Liver (tissue), 9 donors: ENCODE data around the gene PDGFD. TPM values are rescaled to one million over a fixed set of nuclear protein-coding genes. Genes with fewer than 3 reads are reported as not detected.

Experiments used
- DNase-seq: peaks from one replicate; pipeline ENCODE4 v3.0.0-alpha.2; 2017; ENCODE audit warnings: low spot score
- H3K27ac ChIP-seq, 2 donors: one replicate each; pipeline ENCODE4 v1.7.0; 2013; ENCODE audit warnings: inconsistent platforms in 2 of 2, low read length in 2 of 2, control low read depth in 1 of 2, low read depth in 1 of 2, mild to moderate bottlenecking in 1 of 2
- H3K27me3 ChIP-seq, 4 donors: one replicate each; pipeline versions ENCODE4 v1.6.1 to v1.7.0; 2013; ENCODE audit warnings: low read length in 3 of 4, inconsistent platforms in 1 of 4, mild to moderate bottlenecking in 1 of 4, moderate library complexity in 1 of 4; ENCODE audit not compliant: control insufficient read depth in 4 of 4, insufficient read depth in 4 of 4
- H3K36me3 ChIP-seq, 4 donors: one replicate each; pipeline versions ENCODE4 v1.6.1 to v1.7.0; 2013; ENCODE audit warnings: low read length in 3 of 4, mild to moderate bottlenecking in 3 of 4, low read depth in 1 of 4, moderate library complexity in 1 of 4; ENCODE audit not compliant: control insufficient read depth in 4 of 4, insufficient read depth in 3 of 4
- H3K4me1 ChIP-seq, 4 donors: one replicate each; pipeline versions ENCODE4 v1.6.1 to v1.7.0; 2013; ENCODE audit warnings: low read length in 3 of 4, mild to moderate bottlenecking in 3 of 4, moderate library complexity in 1 of 4; ENCODE audit not compliant: control insufficient read depth in 4 of 4, insufficient read depth in 4 of 4
- H3K4me3 ChIP-seq, 3 donors: one replicate each; pipeline versions ENCODE4 v1.6.1 to v1.7.0; 2013; ENCODE audit warnings: low read length in 3 of 3, control low read depth in 1 of 3, low read depth in 1 of 3, mild to moderate bottlenecking in 1 of 3
- H3K9ac ChIP-seq, 2 donors: one replicate each; pipeline ENCODE4 v1.7.0; 2013; ENCODE audit warnings: low read length in 2 of 2, mild to moderate bottlenecking in 2 of 2, moderate library complexity in 2 of 2, control low read depth in 1 of 2, low read depth in 1 of 2
- H3K9me3 ChIP-seq, 4 donors: one replicate each; pipeline versions ENCODE4 v1.6.1 to v1.7.0; 2013; ENCODE audit warnings: low read length in 3 of 4; ENCODE audit not compliant: control insufficient read depth in 4 of 4
- CTCF ChIP-seq: fragments of 150-350 bp; IDR thresholded peaks from 2 replicates; pipeline ENCODE4 v1.5.1; 2017; ENCODE audit warnings: improper control_type of control experiment, low read depth, low read length; ENCODE audit not compliant: missing input control
- EGR1 ChIP-seq, 2 donors: IDR thresholded peaks; 2 replicates each; pipeline ENCODE4 v1.6.1; 2016 to 2018; ENCODE audit warnings: antibody characterized with exemption in 2 of 2, low read depth in 2 of 2
- FOXA1 ChIP-seq: IDR thresholded peaks from 2 replicates; pipeline ENCODE4 v1.6.1; 2016; ENCODE audit warnings: antibody characterized with exemption
- FOXA2 ChIP-seq: IDR thresholded peaks from 2 replicates; pipeline ENCODE4 v1.6.1; 2016; ENCODE audit warnings: antibody characterized with exemption
- GABPA ChIP-seq, 2 donors: IDR thresholded peaks in 1 of 2; conservative IDR thresholded peaks in 1 of 2; 2 replicates each; pipeline ENCODE4 v1.6.1; 2016; ENCODE audit warnings: antibody characterized with exemption in 2 of 2, mild to moderate bottlenecking in 1 of 2, moderate library complexity in 1 of 2
- HNF4G ChIP-seq: IDR thresholded peaks from 2 replicates; pipeline ENCODE4 v1.6.1; 2016; ENCODE audit warnings: antibody characterized with exemption
- JUND ChIP-seq, 2 donors: IDR thresholded peaks; 2 replicates each; pipeline ENCODE4 v1.6.1; 2016; ENCODE audit warnings: antibody characterized with exemption in 2 of 2
- NR2F2 ChIP-seq: IDR thresholded peaks from 2 replicates; pipeline ENCODE4 v1.6.1; 2016; ENCODE audit warnings: antibody characterized with exemption
- RAD21 ChIP-seq, 2 donors: IDR thresholded peaks; 2 replicates each; pipeline ENCODE4 v1.6.1; 2016; ENCODE audit warnings: antibody characterized with exemption in 2 of 2, mild to moderate bottlenecking in 2 of 2
- REST ChIP-seq: IDR thresholded peaks from 2 replicates; pipeline ENCODE4 v1.6.1; 2016; ENCODE audit warnings: antibody characterized with exemption, mild to moderate bottlenecking
- RXRA ChIP-seq, 2 donors: IDR thresholded peaks; 2 replicates each; pipeline ENCODE4 v1.6.1; 2017 to 2018; ENCODE audit warnings: antibody characterized with exemption in 2 of 2, mild to moderate bottlenecking in 1 of 2
- SP1 ChIP-seq: IDR thresholded peaks from 2 replicates; pipeline ENCODE4 v1.6.1; 2018; ENCODE audit warnings: antibody characterized with exemption, mild to moderate bottlenecking
- YY1 ChIP-seq: IDR thresholded peaks from 2 replicates; pipeline ENCODE4 v1.6.1; 2016; ENCODE audit warnings: antibody characterized with exemption, mild to moderate bottlenecking
- WGBS: extraction: QIAGEN DNeasy Blood & Tissue Kit; methylation state at CpG from one replicate; pipeline ENCODE4 v1.1.7; 2013; 5-methylcytosine and 5-hydroxymethylcytosine counted together
- polyA plus RNA-seq, 2 donors: library from polyadenylated mRNA; stranded (reverse) in 1 of 2; unstranded in 1 of 2; fragments of 200-250 nt in 1 of 2; fragments of >200 nt in 1 of 2; fragmentation: Nextera tagmentation in 1 of 2; extraction: Ambion mirVana in 1 of 2; gene quantifications; one replicate each; pipeline versions ENCODE4 v1.2.1 to v1.2.3, GENCODE V29; 2013 to 2015
- total RNA-seq, 2 donors: library from RNA; depleted of rRNA; stranded (reverse); fragments of >200 nt; gene quantifications; one replicate each; pipeline ENCODE4 v1.2.3, GENCODE V29; 2014
- TF ChIP-seq, protein P1 (sequence below): IDR thresholded peaks from 2 replicates; pipeline ENCODE4 v1.6.1; 2016; ENCODE audit warnings: antibody characterized with exemption
- TF ChIP-seq, protein P2 (sequence below): IDR thresholded peaks from 2 replicates; pipeline ENCODE4 v1.6.1; 2016; ENCODE audit warnings: antibody characterized with exemption
- donor health status: healthy.
- donor health status: healthy.
- donor health status: healthy.
- donor health status: healthy.
- donor health status: healthy.

PDGFD gene
- total and polyA plus RNA-seq, 4 donors = 1.0 to 3.3 (median 2.1) TPM

- WGBS = 33% methylated on average over 2 of the region's 2 CpGs
- Histone ChIP-seq H3K9me3 (no peaks in the 10 kb centered on the region), H3K4me3 (no peak overlapping the region), H3K27ac (no peak overlapping the region), H3K9ac (no peak overlapping the region), H3K27me3 (no peaks in the 10 kb centered on the region), H3K36me3 (no peaks in the 10 kb centered on the region), H3K4me1 (no peaks in the 10 kb centered on the region)
- TF ChIP-seq REST (no peak), EGR1 (IDR thresholded peaks at IDR 0.05; ENCODE audit: low read depth in 2 of 2) (no peak), CTCF (no peak), RAD21 (IDR thresholded peaks at IDR 0.05) (no peak), FOXA2 (no peak), JUND (IDR thresholded peaks at IDR 0.05) (no peak), NR2F2 (no peak), RXRA (IDR thresholded peaks at IDR 0.05) (no peak), GABPA (IDR thresholded peaks at IDR 0.05 in 1 of 2, conservative IDR thresholded peaks at IDR 0.05 in 1 of 2) (no peak)
- TF ChIP-seq, protein P1, sequence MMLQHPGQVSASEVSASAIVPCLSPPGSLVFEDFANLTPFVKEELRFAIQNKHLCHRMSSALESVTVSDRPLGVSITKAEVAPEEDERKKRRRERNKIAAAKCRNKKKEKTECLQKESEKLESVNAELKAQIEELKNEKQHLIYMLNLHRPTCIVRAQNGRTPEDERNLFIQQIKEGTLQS = no peak
- TF ChIP-seq, protein P2, sequence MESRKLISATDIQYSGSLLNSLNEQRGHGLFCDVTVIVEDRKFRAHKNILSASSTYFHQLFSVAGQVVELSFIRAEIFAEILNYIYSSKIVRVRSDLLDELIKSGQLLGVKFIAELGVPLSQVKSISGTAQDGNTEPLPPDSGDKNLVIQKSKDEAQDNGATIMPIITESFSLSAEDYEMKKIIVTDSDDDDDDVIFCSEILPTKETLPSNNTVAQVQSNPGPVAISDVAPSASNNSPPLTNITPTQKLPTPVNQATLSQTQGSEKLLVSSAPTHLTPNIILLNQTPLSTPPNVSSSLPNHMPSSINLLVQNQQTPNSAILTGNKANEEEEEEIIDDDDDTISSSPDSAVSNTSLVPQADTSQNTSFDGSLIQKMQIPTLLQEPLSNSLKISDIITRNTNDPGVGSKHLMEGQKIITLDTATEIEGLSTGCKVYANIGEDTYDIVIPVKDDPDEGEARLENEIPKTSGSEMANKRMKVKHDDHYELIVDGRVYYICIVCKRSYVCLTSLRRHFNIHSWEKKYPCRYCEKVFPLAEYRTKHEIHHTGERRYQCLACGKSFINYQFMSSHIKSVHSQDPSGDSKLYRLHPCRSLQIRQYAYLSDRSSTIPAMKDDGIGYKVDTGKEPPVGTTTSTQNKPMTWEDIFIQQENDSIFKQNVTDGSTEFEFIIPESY = no peak
- no peak for DNase-seq
Observed at GRCh38 chr11:104005234-104005855, 158.6 kb downstream of the PDGFD start.

DNA sequence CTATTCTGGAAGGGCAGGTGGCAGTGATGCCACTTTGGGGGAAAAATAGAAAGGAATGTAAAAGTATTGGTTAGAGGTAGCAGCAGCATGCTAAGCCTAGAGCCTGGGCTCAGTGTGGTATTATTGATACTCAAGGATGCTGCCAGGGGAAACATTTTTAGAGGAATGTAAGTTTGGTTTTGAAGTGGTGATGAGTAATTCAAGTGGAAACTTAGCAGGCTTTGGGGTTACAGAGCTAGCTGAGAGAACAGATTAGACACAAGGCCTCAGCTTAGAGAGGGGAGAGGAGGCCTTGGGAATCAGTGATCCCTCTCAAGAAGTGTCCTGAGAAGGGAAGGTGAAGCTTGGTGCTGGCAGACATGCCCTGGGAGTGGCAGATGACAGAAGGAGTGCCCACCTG is 160.5 kb downstream of the PDGFD start:
- Histone ChIP-seq H3K9me3 (no peaks in the 10 kb centered on the region), H3K27ac (no peak overlapping the region), H3K9ac (no peak overlapping the region), H3K4me1 (no peaks in the 10 kb centered on the region), H3K4me3 (no peak overlapping the region), H3K36me3 (no peaks in the 10 kb centered on the region), H3K27me3 (no peaks in the 10 kb centered on the region)
- no peak for DNase-seq
- TF ChIP-seq SP1 (no peak), RAD21 (IDR thresholded peaks at IDR 0.05) (no peak), YY1 (no peak), FOXA1 (no peak), RXRA (IDR thresholded peaks at IDR 0.05) (no peak), GABPA (IDR thresholded peaks at IDR 0.05 in 1 of 2, conservative IDR thresholded peaks at IDR 0.05 in 1 of 2) (no peak), HNF4G (no peak)
- TF ChIP-seq, protein P1 = no peak
